H1 (cell line): ENCODE data around the gene PCCA. TPM values are rescaled to one million over a fixed set of nuclear protein-coding genes. Genes with fewer than 3 reads are reported as not detected.

Experiments
- CTCF ChIA-PET: fragments of 300-600 bp; sonication (Branson Sonifier 250); formaldehyde crosslinking; loops from one replicate; lab custom pipeline; 2021; ENCODE audit not compliant: partially characterized antibody; lab: Charles Lee
- POLR2A ChIA-PET: fragments of 300-600 bp; sonication (Branson Sonifier 250); formaldehyde crosslinking; loops from one replicate; lab custom pipeline; 2021; ENCODE audit warnings: inconsistent platforms; ENCODE audit not compliant: partially characterized antibody; lab: Charles Lee
- DNase-seq, 2 experiments: peaks; one replicate each; pipeline versions ENCODE4 v3.0.0 to v3.0.0-alpha.2; 2010 to 2022; ENCODE audit warnings: low spot score in 2 of 2, low read depth in 1 of 2, mixed read lengths in 1 of 2
- FAIRE-seq: peaks from 2 replicates; lab custom pipeline; 2011; peaks lifted over from hg19 to GRCh38; lab: Jason Lieb, UNC
- H2AFZ ChIP-seq: 2 replicates; pipeline ENCODE4 v1.8.1; 2012; ENCODE audit warnings: low read length, inconsistent platforms
- H2AK5ac ChIP-seq: 2 replicates; pipeline ENCODE4 v1.6.1; 2013; ENCODE audit warnings: low read depth, low read length
- H2BK120ac ChIP-seq: replicated peaks from 2 replicates; pipeline ENCODE3; 2013; ENCODE audit warnings: low read depth, low read length, inconsistent platforms
- H2BK12ac ChIP-seq: 2 replicates; pipeline ENCODE4 v1.6.1; 2013; ENCODE audit warnings: low read depth, low read length
- H2BK15ac ChIP-seq: 2 replicates; pipeline ENCODE4 v1.6.1; 2013; ENCODE audit warnings: low read length
- H2BK20ac ChIP-seq: 2 replicates; pipeline ENCODE4 v1.6.1; 2013; ENCODE audit warnings: low read length
- H2BK5ac ChIP-seq: 2 replicates; pipeline ENCODE4 v1.6.1; 2013; ENCODE audit warnings: low read depth, low read length
- H3K14ac ChIP-seq: 2 replicates; pipeline ENCODE4 v1.6.1; 2013; ENCODE audit warnings: inconsistent platforms; ENCODE audit not compliant: insufficient read length
- H3K18ac ChIP-seq: 2 replicates; pipeline ENCODE4 v1.6.1; 2013; ENCODE audit warnings: low read length; ENCODE audit errors: extremely low read depth
- H3K23ac ChIP-seq: 2 replicates; pipeline ENCODE4 v1.6.1; 2013; ENCODE audit warnings: inconsistent platforms; ENCODE audit not compliant: insufficient read length
- H3K23me2 ChIP-seq: 2 replicates; pipeline ENCODE4 v1.6.1; 2013; ENCODE audit warnings: low read depth, low read length
- H3K27ac ChIP-seq: 2 replicates; pipeline ENCODE4 v1.6.1; 2011; ENCODE audit warnings: low read depth, low read length, inconsistent platforms
- H3K27me3 ChIP-seq, 4 experiments: replicated peaks in 1 of 4; 1 replicate in 1 of 4; 2 replicates in 3 of 4; pipeline versions ENCODE4 v1.6.1 to v1.8.1; 2011 to 2013; ENCODE audit warnings: low read length in 3 of 4, mild to moderate bottlenecking in 3 of 4, inconsistent platforms in 2 of 4, mixed read lengths in 2 of 4, moderate library complexity in 1 of 4; ENCODE audit not compliant: control insufficient read depth in 3 of 4, insufficient read depth in 3 of 4; ENCODE audit errors: extremely low read depth in 1 of 4
- H3K36me3 ChIP-seq, 4 experiments: 2 replicates each; pipeline versions ENCODE4 v1.6.1 to v1.8.1; 2011 to 2013; ENCODE audit warnings: mild to moderate bottlenecking in 4 of 4, low read length in 3 of 4, moderate library complexity in 2 of 4, control low read depth in 1 of 4, inconsistent platforms in 1 of 4; ENCODE audit not compliant: insufficient read depth in 4 of 4, control insufficient read depth in 2 of 4
- H3K4ac ChIP-seq: replicated peaks from 2 replicates; pipeline ENCODE3; 2013; ENCODE audit warnings: low read length, low read depth, mixed read lengths, inconsistent platforms; ENCODE audit not compliant: insufficient read length
- H3K4me1 ChIP-seq, 4 experiments: replicated peaks in 1 of 4; 1 replicate in 1 of 4; 2 replicates in 3 of 4; pipeline versions ENCODE4 v1.6.1 to v1.8.1; 2011 to 2013; ENCODE audit warnings: low read length in 3 of 4, inconsistent platforms in 2 of 4, mixed read lengths in 1 of 4; ENCODE audit not compliant: insufficient read depth in 4 of 4, control insufficient read depth in 3 of 4
- H3K4me2 ChIP-seq, 2 experiments: 2 replicates each; pipeline versions ENCODE4 v1.6.1 to v1.8.1; 2011 to 2013; ENCODE audit warnings: low read depth in 2 of 2, low read length in 2 of 2, control low read depth in 1 of 2, inconsistent platforms in 1 of 2, mild to moderate bottlenecking in 1 of 2; ENCODE audit not compliant: insufficient read depth in 1 of 2
- H3K4me3 ChIP-seq, 4 experiments: fragments of 200-600, 300-600 bp in 1 of 4; sonication (generic), shearing (Covaris generic), sonication (Bioruptor Twin) in 1 of 4; 2 replicates each; pipeline versions ENCODE4 v1.5.1 to v1.8.1; 2011 to 2016; ENCODE audit warnings: low read length in 4 of 4, low read depth in 3 of 4, control low read depth in 2 of 4, inconsistent platforms in 2 of 4, mild to moderate bottlenecking in 2 of 4, mixed read lengths in 1 of 4, moderate library complexity in 1 of 4; ENCODE audit not compliant: insufficient read depth in 2 of 4; ENCODE audit errors: extremely low read depth in 1 of 4
- H3K56ac ChIP-seq: replicated peaks from 2 replicates; pipeline ENCODE3; 2013; ENCODE audit warnings: low read depth, mild to moderate bottlenecking, mixed read lengths, low read length, inconsistent platforms; ENCODE audit not compliant: insufficient read length
- H3K79me1 ChIP-seq: 2 replicates; pipeline ENCODE4 v1.6.1; 2013; ENCODE audit warnings: low read depth, low read length, control low read depth
- H3K79me2 ChIP-seq, 2 experiments: 2 replicates each; pipeline versions ENCODE4 v1.6.1 to v1.8.1; 2012 to 2013; ENCODE audit warnings: low read length in 2 of 2, mild to moderate bottlenecking in 2 of 2, inconsistent platforms in 1 of 2; ENCODE audit not compliant: insufficient read depth in 2 of 2, control insufficient read depth in 1 of 2
- H3K9ac ChIP-seq, 4 experiments: replicated peaks in 1 of 4; 1 replicate in 1 of 4; 2 replicates in 3 of 4; pipeline versions ENCODE4 v1.6.1 to v1.8.1; 2011 to 2013; ENCODE audit warnings: low read depth in 3 of 4, low read length in 3 of 4, control low read depth in 2 of 4, mild to moderate bottlenecking in 2 of 4, moderate library complexity in 2 of 4, inconsistent platforms in 1 of 4; ENCODE audit errors: extremely low read depth in 1 of 4
- H3K9me3 ChIP-seq, 2 experiments: 2 replicates each; pipeline versions ENCODE4 v1.6.1 to v1.8.1; 2012 to 2013; ENCODE audit warnings: mild to moderate bottlenecking in 2 of 2, moderate library complexity in 2 of 2, control low read depth in 1 of 2, inconsistent platforms in 1 of 2, low read depth in 1 of 2, low read length in 1 of 2, mixed read lengths in 1 of 2; ENCODE audit not compliant: insufficient read depth in 2 of 2
- H4K20me1 ChIP-seq, 2 experiments: replicated peaks in 1 of 2; 2 replicates each; pipeline versions ENCODE3 to v1.8.1; 2011 to 2013; ENCODE audit warnings: inconsistent platforms in 2 of 2, low read length in 2 of 2, mild to moderate bottlenecking in 1 of 2; ENCODE audit not compliant: insufficient read depth in 2 of 2, control insufficient read depth in 1 of 2
- H4K5ac ChIP-seq: 2 replicates; pipeline ENCODE4 v1.6.1; 2013; ENCODE audit warnings: low read length, low read depth, mixed read lengths, inconsistent platforms; ENCODE audit not compliant: insufficient read length
- H4K8ac ChIP-seq: 2 replicates; pipeline ENCODE4 v1.8.0; 2013; ENCODE audit warnings: mild to moderate bottlenecking, moderate library complexity, low read length, inconsistent platforms; ENCODE audit not compliant: insufficient read depth; ENCODE audit errors: extremely low read depth
- H4K91ac ChIP-seq: replicated peaks from 2 replicates; pipeline ENCODE3; 2013; ENCODE audit warnings: low read length, mixed read lengths, inconsistent platforms; ENCODE audit not compliant: insufficient read length
- BRCA1 ChIP-seq: IDR thresholded peaks from 2 replicates; pipeline ENCODE4 v1.6.1; 2012; ENCODE audit warnings: low read depth, low read length, improper control_type of control experiment
- CTBP2 ChIP-seq: IDR thresholded peaks from 2 replicates; pipeline ENCODE4 v1.7.0; 2011; ENCODE audit warnings: borderline replicate concordance, mild to moderate bottlenecking, moderate library complexity, mixed read lengths, low read length; ENCODE audit not compliant: insufficient read depth, insufficient read length
- HDAC6 ChIP-seq: IDR thresholded peaks from one replicate; pipeline ENCODE4 v1.7.1; 2012; ENCODE audit warnings: low read depth, mild to moderate bottlenecking, inconsistent platforms, low read length, moderate library complexity
- KDM1A ChIP-seq: fragments of 200-600, 300-600 bp; sonication (generic); IDR thresholded peaks from 2 replicates; pipeline ENCODE4 v1.7.1; 2016; ENCODE audit warnings: mild to moderate bottlenecking, low read length, borderline replicate concordance
- MAX ChIP-seq: IDR thresholded peaks from 2 replicates; pipeline ENCODE4 v1.6.1; 2012; ENCODE audit warnings: inconsistent platforms
- NANOG ChIP-seq: IDR thresholded peaks from 2 replicates; pipeline ENCODE4 v1.6.1; 2011; ENCODE audit warnings: low read length, low read depth, mild to moderate bottlenecking, inconsistent platforms; ENCODE audit not compliant: insufficient read depth, poor library complexity, severe bottlenecking
- NRF1 ChIP-seq: IDR thresholded peaks from 2 replicates; pipeline ENCODE4 v1.6.1; 2011; ENCODE audit warnings: mild to moderate bottlenecking, low read depth, low read length, improper control_type of control experiment
- PHF8 ChIP-seq: fragments of 200-600 bp; sonication (generic); conservative IDR thresholded peaks from 2 replicates; pipeline ENCODE4 v1.7.1; 2012; ENCODE audit warnings: low read depth, mild to moderate bottlenecking, inconsistent platforms, low read length, moderate library complexity
- POLR2AphosphoS5 ChIP-seq: IDR thresholded peaks from 2 replicates; pipeline ENCODE4 v1.6.1; 2011; ENCODE audit warnings: low read depth, low read length
- SIRT6 ChIP-seq: IDR thresholded peaks from one replicate; pipeline ENCODE4 v1.7.1; 2012; ENCODE audit warnings: low read length, inconsistent platforms
- SUZ12 ChIP-seq: fragments of 200-600 bp; sonication (generic); IDR thresholded peaks from 2 replicates; pipeline ENCODE4 v1.6.1; 2012; ENCODE audit warnings: mild to moderate bottlenecking, inconsistent platforms, low read length, moderate library complexity, mixed read lengths
- TCF12 ChIP-seq: IDR thresholded peaks from 2 replicates; pipeline ENCODE4 v1.6.1; 2011; ENCODE audit warnings: low read depth, mild to moderate bottlenecking, low read length
- TEAD4 ChIP-seq: IDR thresholded peaks from 2 replicates; pipeline ENCODE4 v1.6.1; 2012; ENCODE audit warnings: low read depth, low read length, inconsistent platforms, mixed read lengths
- WGBS, 2 experiments: shearing (Covaris generic) in 1 of 2; methylation state at CpG; one replicate each; pipeline versions ENCODE4 v1.1.6 to v1.1.7; 2013 to 2015; ENCODE audit warnings: low lambda C conversion rate in 2 of 2, mixed read lengths in 2 of 2, inconsistent platforms in 1 of 2, low coverage in 1 of 2, missing lambda C conversion rate in 1 of 2; ENCODE audit not compliant: insufficient replicate concordance in 2 of 2, insufficient coverage in 1 of 2, insufficient read length in 1 of 2; ENCODE audit errors: extremely low coverage in 1 of 2, missing lambda C conversion rate in 1 of 2; 5-methylcytosine and 5-hydroxymethylcytosine counted together
- polyA plus RNA-seq, 7 experiments: library from polyadenylated mRNA; depleted of rRNA in 3 of 7; stranded (reverse) in 5 of 7; unstranded in 2 of 7; fragments of >200 nt in 5 of 7; fragments of 200-250 nt in 2 of 7; gene quantifications; 1 replicate in 5 of 7; 2 replicates in 1 of 7; 4 replicates in 1 of 7; pipeline versions ENCODE4 v1.2.1 to v1.2.3, GENCODE V29; 2011 to 2013; ENCODE audit warnings: missing spikeins in 2 of 7, mixed read lengths in 2 of 7
- total RNA-seq: library from RNA; stranded (reverse); fragmentation: NEBNext Ultra II Directional; extraction: Animal tissue kit (Norgen Biotek cat#: 25700); gene quantifications from 2 replicates; pipeline ENCODE4 v1.2.1, GENCODE V29; 2021

Gene PCCA
- total and polyA plus RNA-seq, 2 of the 8 experiments (the other 6 are each of a cell fraction or from before 2014, with no cell fraction given) = 18.4 to 49.8 TPM

DNA sequence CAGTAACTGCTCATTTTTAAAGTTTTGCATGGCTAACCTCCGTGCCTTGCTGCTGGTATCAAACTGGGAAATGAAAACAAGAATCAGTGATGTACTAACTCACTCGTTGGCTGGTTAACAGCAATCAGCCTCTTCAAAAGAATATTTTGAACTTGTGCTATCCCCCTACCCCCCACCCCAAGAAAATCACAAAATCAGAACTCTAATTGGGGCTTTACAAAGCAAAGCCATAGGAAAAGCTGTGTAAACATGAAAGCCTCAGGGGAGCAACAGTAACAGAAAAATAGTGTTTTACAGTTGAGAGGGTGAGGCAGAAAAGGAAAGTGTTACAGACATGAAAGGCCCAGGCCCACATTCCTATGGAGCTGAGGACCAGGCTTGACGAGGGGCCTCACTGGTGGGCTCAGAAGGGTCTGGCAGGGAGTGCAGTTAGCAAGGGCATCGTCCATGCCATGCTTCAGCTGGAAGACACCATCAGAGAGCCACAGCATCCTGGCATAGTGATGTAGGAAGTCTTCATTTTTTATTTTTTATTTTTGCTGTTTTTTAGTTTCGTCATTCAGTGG is 217.6 kb downstream of the PCCA start:
- no peaks in the 10 kb centered on the region for H3K79me2 ChIP-seq
- H4K91ac ChIP-seq = no peak overlapping the region
- DNase-seq (no peak), FAIRE-seq (no peak)
- 75% methylated on average over 5 of the region's 5 CpGs; no CpG with 5 or more reads in 1 of the 2 experiments for WGBS, 2 experiments
- no peak overlapping the region for H2BK120ac ChIP-seq
- no peak overlapping the region for H3K4me3 ChIP-seq
- H3K4ac ChIP-seq = no peak overlapping the region
- peaks cover 0 to 6% (median 2%) of the 10 kb centered on the region in 4 experiments; a peak in 5 of 7 replicates for H3K4me1 ChIP-seq
- no peak overlapping the region for H3K27ac ChIP-seq
- H3K23ac ChIP-seq = no peak overlapping the region
- H3K18ac ChIP-seq = no peak overlapping the region
- H4K20me1 ChIP-seq = peaks cover 0 to 2% of the 10 kb centered on the region in 2 experiments
- H2BK5ac ChIP-seq = no peak overlapping the region
- no peaks in the 10 kb centered on the region for H3K27me3 ChIP-seq
- POLR2A ChIA-PET = interaction anchor here (0.7 kb wide), 1 partner anchor 199 kb away, joined by 3 read pairs; no protein-coding TSS in a partner anchor
- TF ChIP-seq SIRT6 = no peak
- TF ChIP-seq CTBP2 = no peak
- TF ChIP-seq HDAC6 = no peak
- TF ChIP-seq NRF1 = no peak
- no peak for TF ChIP-seq MAX
- no peak for TF ChIP-seq TEAD4
- TF ChIP-seq POLR2AphosphoS5 = no peak
- TF ChIP-seq NANOG = no peak
- TF ChIP-seq TCF12 = no peak
- no peak for TF ChIP-seq SUZ12
- TF ChIP-seq BRCA1 = no peak
- TF ChIP-seq KDM1A = no peak
- TF ChIP-seq PHF8 = no peak
- TF ChIP-seq, all 59 proteins: peak for 0
- peaks cover 0 to 4% (median 1%) of the 10 kb centered on the region in 4 experiments; a peak in 3 of 8 replicates for H3K36me3 ChIP-seq
- H3K9ac ChIP-seq = no peak overlapping the region
- H3K79me1 ChIP-seq = no peaks in the 10 kb centered on the region
- H2BK20ac ChIP-seq = no peak overlapping the region
- no peak overlapping the region for H2BK12ac ChIP-seq
- H2AK5ac ChIP-seq = no peak overlapping the region
- H3K9me3 ChIP-seq = no peaks in the 10 kb centered on the region
- CTCF ChIA-PET = interaction anchor here (0.6 to 1.0 kb wide), 3 partner anchors 15 to 1361 kb away, joined by 3 to 5 read pairs (median 3); no protein-coding TSS in a partner anchor
- H3K23me2 ChIP-seq = no peaks in the 10 kb centered on the region
- H2AFZ ChIP-seq = no peak overlapping the region
- H2BK15ac ChIP-seq = no peak overlapping the region
- no peak overlapping the region for H3K56ac ChIP-seq
- no peak overlapping the region for H3K4me2 ChIP-seq
- no peak overlapping the region for H3K14ac ChIP-seq
- H4K5ac ChIP-seq = no peak overlapping the region
- no peak overlapping the region; the same call in 1 of the 2 replicates for H4K8ac ChIP-seq
